Calu3 (cell line): ENCODE results near the gene EMP3. TPM values are rescaled to one million over a fixed set of nuclear protein-coding genes. Genes with fewer than 3 reads are reported as not detected.

Source experiments
- BruUV-seq: library from RNA; stranded (reverse); fragments of 400-500 nt; replicated peaks from 2 replicates; lab custom pipeline; 2021; lab: Mats Ljungman, UMichigan
- CTCF ChIA-PET: fragments of 300-600 bp; sonication (Branson Sonifier 250); formaldehyde crosslinking; loops from one replicate; lab custom pipeline; 2022; ENCODE audit warnings: antibody characterized with exemption; lab: Charles Lee
- DNase-seq: peaks from one replicate; pipeline ENCODE4 v3.0.0; 2022
- H3K27ac Mint-ChIP-seq: one replicate; pipeline ENCODE4 v1.8.0; 2022; ENCODE audit warnings: mixed read lengths; ENCODE audit not compliant: unreplicated experiment
- H3K27me3 Mint-ChIP-seq: one replicate; pipeline ENCODE4 v1.8.0; 2022; ENCODE audit warnings: mixed read lengths; ENCODE audit not compliant: unreplicated experiment
- H3K36me3 Mint-ChIP-seq: one replicate; pipeline ENCODE4 v1.8.0; 2022; ENCODE audit warnings: mild to moderate bottlenecking, moderate library complexity, mixed read lengths; ENCODE audit not compliant: insufficient read depth, unreplicated experiment
- H3K4me1 Mint-ChIP-seq: one replicate; pipeline ENCODE4 v1.8.0; 2022; ENCODE audit warnings: mild to moderate bottlenecking, low read depth, mixed read lengths; ENCODE audit not compliant: unreplicated experiment
- H3K4me3 Mint-ChIP-seq: one replicate; pipeline ENCODE4 v1.8.0; 2022; ENCODE audit warnings: mild to moderate bottlenecking, low read depth, moderate library complexity, mixed read lengths; ENCODE audit not compliant: unreplicated experiment
- H3K9me3 Mint-ChIP-seq: one replicate; pipeline ENCODE4 v1.8.0; 2022; ENCODE audit warnings: low read depth, mixed read lengths; ENCODE audit not compliant: unreplicated experiment
- intact Hi-C: fragments of 100-400 bp; cut with micrococcal nuclease; formaldehyde crosslinking; loops from one replicate; pipeline ENCODE4 v1.10.0; 2022; ENCODE audit not compliant: unreplicated experiment
- total RNA-seq: library from RNA; stranded (reverse); gene quantifications from 2 replicates; pipeline ENCODE4 v1.2.3, GENCODE V29; 2022
- TF ChIP-seq, protein P1 (sequence below): fragments of 200-600 bp; IDR thresholded peaks from one replicate; pipeline ENCODE4 v1.8.0; 2022; ENCODE audit warnings: antibody characterized with exemption; ENCODE audit not compliant: unreplicated experiment

Gene EMP3
- total RNA-seq, 1 experiment from 2014 or later: 29.5 TPM

- BruUV-seq: no TSS peak
- H3K9me3 Mint-ChIP-seq: no peaks in the 10 kb centered on the region
- no peak for DNase-seq
- H3K4me1 Mint-ChIP-seq: no peaks in the 10 kb centered on the region
- CTCF ChIA-PET: no interaction called here
- TF ChIP-seq, protein P1, sequence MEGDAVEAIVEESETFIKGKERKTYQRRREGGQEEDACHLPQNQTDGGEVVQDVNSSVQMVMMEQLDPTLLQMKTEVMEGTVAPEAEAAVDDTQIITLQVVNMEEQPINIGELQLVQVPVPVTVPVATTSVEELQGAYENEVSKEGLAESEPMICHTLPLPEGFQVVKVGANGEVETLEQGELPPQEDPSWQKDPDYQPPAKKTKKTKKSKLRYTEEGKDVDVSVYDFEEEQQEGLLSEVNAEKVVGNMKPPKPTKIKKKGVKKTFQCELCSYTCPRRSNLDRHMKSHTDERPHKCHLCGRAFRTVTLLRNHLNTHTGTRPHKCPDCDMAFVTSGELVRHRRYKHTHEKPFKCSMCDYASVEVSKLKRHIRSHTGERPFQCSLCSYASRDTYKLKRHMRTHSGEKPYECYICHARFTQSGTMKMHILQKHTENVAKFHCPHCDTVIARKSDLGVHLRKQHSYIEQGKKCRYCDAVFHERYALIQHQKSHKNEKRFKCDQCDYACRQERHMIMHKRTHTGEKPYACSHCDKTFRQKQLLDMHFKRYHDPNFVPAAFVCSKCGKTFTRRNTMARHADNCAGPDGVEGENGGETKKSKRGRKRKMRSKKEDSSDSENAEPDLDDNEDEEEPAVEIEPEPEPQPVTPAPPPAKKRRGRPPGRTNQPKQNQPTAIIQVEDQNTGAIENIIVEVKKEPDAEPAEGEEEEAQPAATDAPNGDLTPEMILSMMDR: no peak
- no peaks in the 10 kb centered on the region for H3K36me3 Mint-ChIP-seq
- H3K27ac Mint-ChIP-seq: no peak overlapping the region
- no peak overlapping the region for H3K4me3 Mint-ChIP-seq
- H3K27me3 Mint-ChIP-seq: peaks cover 30% of the 10 kb centered on the region
- intact Hi-C loops: no loop called here
Measured at GRCh38 chr19:48301886-48302599, 23.3 kb upstream of the EMP3 start.

GRCh38 chr19:48302600-48302959 lies 22.8 kb upstream of the EMP3 start:
- no peaks in the 10 kb centered on the region for H3K36me3 Mint-ChIP-seq
- H3K27ac Mint-ChIP-seq: no peak overlapping the region
- intact Hi-C loops: no loop called here
- no peaks in the 10 kb centered on the region for H3K9me3 Mint-ChIP-seq
- no TSS peak for BruUV-seq
- H3K4me1 Mint-ChIP-seq: no peaks in the 10 kb centered on the region
- TF ChIP-seq, protein P1: no peak
- H3K27me3 Mint-ChIP-seq: peaks cover 30% of the 10 kb centered on the region
- H3K4me3 Mint-ChIP-seq: no peak overlapping the region
- DNase-seq: no peak
- CTCF ChIA-PET: no interaction called here

DNA sequence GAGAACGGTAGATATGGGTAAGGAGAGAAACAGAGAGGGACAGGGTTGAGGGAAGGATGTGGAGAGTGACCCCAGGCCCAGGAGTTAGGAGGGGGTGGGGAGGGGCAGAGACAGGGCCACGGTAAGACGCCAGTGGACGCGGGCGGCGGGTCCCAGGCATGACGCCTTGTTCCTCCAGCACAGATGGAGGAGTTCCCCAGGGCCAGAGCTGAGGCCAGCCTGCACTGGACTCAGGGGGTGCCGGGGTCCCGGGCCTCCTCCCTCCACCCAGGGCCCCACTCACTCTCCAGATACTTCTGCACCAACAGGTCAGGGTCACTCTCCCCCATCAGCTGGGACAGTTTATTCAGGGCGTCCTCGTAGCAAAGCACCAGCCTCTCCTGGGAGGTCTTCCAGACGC lies 22.0 kb upstream of the EMP3 start:
- H3K36me3 Mint-ChIP-seq: no peaks in the 10 kb centered on the region
- no peak overlapping the region for H3K27ac Mint-ChIP-seq
- H3K4me3 Mint-ChIP-seq: no peak overlapping the region
- no TSS peak for BruUV-seq
- H3K4me1 Mint-ChIP-seq: no peaks in the 10 kb centered on the region
- no peaks in the 10 kb centered on the region for H3K9me3 Mint-ChIP-seq
- TF ChIP-seq, protein P1: no peak
- H3K27me3 Mint-ChIP-seq: peaks cover 30% of the 10 kb centered on the region
- no peak for DNase-seq
- intact Hi-C loops: no loop called here
- CTCF ChIA-PET: no interaction called here

- no peak overlapping the region for H3K27ac Mint-ChIP-seq
- DNase-seq: no peak
- H3K4me1 Mint-ChIP-seq: no peaks in the 10 kb centered on the region
- CTCF ChIA-PET: no interaction called here
- no peaks in the 10 kb centered on the region for H3K9me3 Mint-ChIP-seq
- TF ChIP-seq, protein P1: no peak
- no TSS peak for BruUV-seq
- no peaks in the 10 kb centered on the region for H3K36me3 Mint-ChIP-seq
- intact Hi-C loops: no loop called here
- peaks cover 31% of the 10 kb centered on the region for H3K27me3 Mint-ChIP-seq
- no peak overlapping the region for H3K4me3 Mint-ChIP-seq
Measured at GRCh38 chr19:48303866-48304265, 21.5 kb upstream of the EMP3 start.
